Measurements from ENCODE around the gene MAN1B1.

MAN1B1 gene

GRCh38 chr9:137095664-137096517 is 9.1 kb downstream of the MAN1B1 start:
- peak; percentile 65 for DNase-seq (ENCODE audit: insufficient read length, low spot score)
- TF ChIP-seq POLR2A (IDR thresholded peaks at IDR 0.05; ENCODE audit: low read depth, low read length) = no peak
- TF ChIP-seq POU2F2 (IDR thresholded peaks at IDR 0.05; ENCODE audit: low read depth, low read length) = 0 out of 2 replicates have a peak, but pooled peaks have one; percentile 21
- peak; percentile 68 for TF ChIP-seq SPI1 (IDR thresholded peaks at IDR 0.05; ENCODE audit: low read depth, low read length)

GRCh38 chr9:137096785-137097546 is 10.2 kb downstream of the MAN1B1 start:
- TF ChIP-seq POU2F2 (IDR thresholded peaks at IDR 0.05; ENCODE audit: low read depth, low read length) (no peak), PAX5 (IDR thresholded peaks at IDR 0.05; ENCODE audit: insufficient read depth, low read length, severe bottlenecking) (no peak), POLR2AphosphoS5 (IDR thresholded peaks at IDR 0.05; ENCODE audit: low read depth, low read length) (no peak), SPI1 (IDR thresholded peaks at IDR 0.05; ENCODE audit: low read depth, low read length) (no peak), POLR2A (IDR thresholded peaks at IDR 0.05; ENCODE audit: low read depth, low read length) (no peak), TAF1 (IDR thresholded peaks at IDR 0.05; ENCODE audit: low read depth, low read length) (no peak)
- DNase-seq (ENCODE audit: insufficient read length, low spot score) = no peak
- no peak for FAIRE-seq

More at GRCh38 chr9:137095664-137096517, 9.1 kb downstream of the MAN1B1 start:
- peak; percentile 87 for FAIRE-seq

DNA sequence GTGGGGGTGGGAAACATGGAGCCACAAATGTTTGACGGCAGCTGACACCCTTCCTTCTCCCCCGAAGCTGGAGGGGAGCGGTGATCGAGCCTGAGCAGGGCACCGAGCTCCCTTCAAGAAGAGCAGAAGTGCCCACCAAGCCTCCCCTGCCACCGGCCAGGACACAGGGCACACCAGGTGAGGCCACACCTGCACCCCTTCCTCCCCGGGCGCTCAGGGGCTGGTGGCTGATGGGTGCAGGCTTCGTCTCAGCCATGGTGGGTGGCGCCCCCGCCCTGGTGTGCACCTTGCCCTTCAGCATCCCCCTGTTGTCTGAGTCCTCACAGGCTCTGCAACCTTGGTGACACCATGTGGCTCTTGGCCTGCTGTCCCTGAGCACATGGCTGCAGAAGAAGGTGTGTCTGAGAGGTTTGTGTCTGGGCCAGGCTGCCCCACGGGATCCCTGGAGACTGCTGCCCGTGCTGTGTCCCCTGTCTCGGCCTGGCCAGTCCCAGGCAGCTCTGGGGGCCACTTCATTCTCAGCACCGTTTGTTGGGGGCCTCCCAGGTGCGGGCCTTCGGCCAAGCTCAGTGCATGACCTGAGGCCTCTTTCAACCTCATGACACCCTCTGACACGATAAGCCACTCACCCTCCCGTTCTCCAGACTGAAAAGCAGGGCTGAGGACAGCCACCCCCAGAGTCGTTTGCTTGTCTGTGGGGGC is 11.1 kb downstream of the MAN1B1 start:
- DNase-seq (ENCODE audit: insufficient read length, low spot score) (no peak), FAIRE-seq (no peak)
- TF ChIP-seq TAF1 (IDR thresholded peaks at IDR 0.05; ENCODE audit: low read depth, low read length) (no peak), POLR2AphosphoS5 (IDR thresholded peaks at IDR 0.05; ENCODE audit: low read depth, low read length) (no peak), POLR2A (IDR thresholded peaks at IDR 0.05; ENCODE audit: low read depth, low read length) (no peak), POU2F2 (IDR thresholded peaks at IDR 0.05; ENCODE audit: low read depth, low read length) (no peak), SPI1 (IDR thresholded peaks at IDR 0.05; ENCODE audit: low read depth, low read length) (no peak), PAX5 (IDR thresholded peaks at IDR 0.05; ENCODE audit: insufficient read depth, low read length, severe bottlenecking) (no peak)

DNA sequence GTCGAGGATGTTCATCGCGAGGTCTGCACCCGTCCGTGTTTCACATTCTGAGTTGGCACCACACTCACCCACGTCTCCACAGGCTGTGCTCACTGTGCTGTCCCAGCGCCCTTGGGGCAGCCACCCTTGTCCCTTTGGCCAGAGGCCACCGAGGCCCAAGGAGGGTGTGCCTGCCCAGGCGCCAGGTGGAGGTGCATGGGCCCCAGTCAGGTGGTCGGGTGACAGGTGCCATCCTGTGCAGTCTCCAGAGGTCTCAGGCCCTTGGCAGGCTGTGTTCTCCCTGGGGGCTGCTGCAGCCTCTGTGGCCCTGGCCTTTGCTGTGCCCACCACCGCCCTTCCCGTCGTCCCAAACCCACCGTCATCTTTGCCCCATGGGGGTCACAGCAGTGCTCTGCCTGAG is 12.4 kb downstream of the MAN1B1 start:
- FAIRE-seq (no peak), DNase-seq (ENCODE audit: insufficient read length, low spot score) (no peak)
- no peak for TF ChIP-seq POU2F2 (IDR thresholded peaks at IDR 0.05; ENCODE audit: low read depth, low read length)
- no peak for TF ChIP-seq SPI1 (IDR thresholded peaks at IDR 0.05; ENCODE audit: low read depth, low read length)
- no peak for TF ChIP-seq PAX5 (IDR thresholded peaks at IDR 0.05; ENCODE audit: insufficient read depth, low read length, severe bottlenecking)

DNA sequence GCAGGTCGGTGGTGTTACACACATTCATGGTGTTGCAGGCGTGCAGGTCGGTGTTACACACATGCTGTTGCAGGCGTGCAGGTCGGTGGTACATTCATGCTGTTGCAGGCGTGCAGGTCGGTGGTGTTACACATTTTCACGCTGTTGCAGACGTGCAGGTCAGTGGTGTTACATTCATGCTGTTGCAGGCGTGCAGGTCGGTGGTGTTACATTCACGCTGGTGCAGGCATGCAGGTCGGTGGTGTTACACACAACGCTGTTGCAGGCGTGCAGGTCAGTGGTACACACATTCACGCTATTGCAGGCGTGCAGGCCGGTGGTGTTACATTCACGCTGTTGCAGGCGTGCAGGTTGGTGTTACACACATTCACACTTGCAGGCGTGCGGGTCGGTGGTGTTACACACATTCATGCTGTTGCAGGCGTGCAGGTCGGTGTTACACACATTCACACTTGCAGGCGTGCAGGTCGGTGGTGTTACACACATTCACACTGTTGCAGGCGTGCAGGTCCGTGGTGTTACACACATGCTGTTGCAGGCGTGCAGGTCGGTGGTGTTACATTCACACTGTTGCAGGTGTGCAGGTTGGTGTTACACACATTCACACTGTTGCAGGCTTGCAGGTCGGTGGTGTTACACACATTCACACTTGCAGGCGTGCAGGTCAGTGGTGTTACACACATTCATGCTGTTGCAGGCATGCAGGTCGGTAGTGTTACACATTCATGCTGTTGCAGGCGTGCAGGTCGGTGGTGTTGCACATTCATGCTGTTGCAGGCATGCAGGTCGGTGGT is 16.6 kb downstream of the MAN1B1 start:
- TF ChIP-seq POLR2A (IDR thresholded peaks at IDR 0.05; ENCODE audit: low read depth, low read length) (no peak), TAF1 (IDR thresholded peaks at IDR 0.05; ENCODE audit: low read depth, low read length) (no peak), POU2F2 (IDR thresholded peaks at IDR 0.05; ENCODE audit: low read depth, low read length) (no peak), SPI1 (IDR thresholded peaks at IDR 0.05; ENCODE audit: low read depth, low read length) (no peak), PAX5 (IDR thresholded peaks at IDR 0.05; ENCODE audit: insufficient read depth, low read length, severe bottlenecking) (no peak), POLR2AphosphoS5 (IDR thresholded peaks at IDR 0.05; ENCODE audit: low read depth, low read length) (no peak)
- peak; percentile 23 for FAIRE-seq
- DNase-seq (ENCODE audit: insufficient read length, low spot score) = no peak

DNA sequence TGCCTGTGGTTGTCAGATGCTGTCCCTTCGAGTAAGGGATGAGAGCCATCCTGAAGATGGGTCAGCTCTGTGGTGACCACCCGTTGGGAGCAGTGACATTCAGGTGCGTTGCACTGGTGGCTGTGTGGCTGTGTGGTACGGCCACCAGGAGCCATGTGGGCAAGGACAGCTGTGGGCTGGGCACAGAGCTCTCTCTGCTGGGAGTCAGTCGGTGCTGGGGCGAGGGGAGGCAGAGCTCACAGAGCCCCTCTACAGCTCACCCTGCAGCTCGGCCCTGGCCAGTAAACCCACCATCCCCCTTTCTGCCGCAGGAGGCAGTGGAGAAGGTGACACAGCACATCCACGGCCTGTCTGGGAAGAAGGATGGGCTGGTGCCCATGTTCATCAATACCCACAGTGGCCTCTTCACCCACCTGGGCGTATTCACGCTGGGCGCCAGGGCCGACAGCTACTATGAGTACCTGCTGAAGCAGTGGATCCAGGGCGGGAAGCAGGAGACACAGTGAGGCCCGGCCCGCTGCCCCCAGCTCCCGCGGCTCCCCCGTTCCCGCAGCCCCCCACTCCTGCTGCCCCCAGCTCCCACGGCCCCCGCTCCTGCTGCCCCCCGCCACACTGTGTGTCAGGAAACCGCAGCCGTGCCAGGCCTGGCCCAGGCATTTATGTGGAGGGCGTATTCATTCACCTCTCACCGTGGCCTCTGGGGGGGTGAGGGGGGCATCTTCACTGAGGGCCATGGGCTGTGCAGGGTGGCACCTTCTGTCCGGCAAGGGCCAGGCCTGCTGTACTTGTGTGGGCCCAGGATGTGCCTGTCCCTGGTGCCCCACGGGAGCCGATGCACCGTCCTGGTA is 19.3 kb downstream of the MAN1B1 start:
- no peak for TF ChIP-seq PAX5 (IDR thresholded peaks at IDR 0.05; ENCODE audit: insufficient read depth, low read length, severe bottlenecking)
- no peak for TF ChIP-seq SPI1 (IDR thresholded peaks at IDR 0.05; ENCODE audit: low read depth, low read length)
- TF ChIP-seq TAF1 (IDR thresholded peaks at IDR 0.05; ENCODE audit: low read depth, low read length) = no peak
- no peak for TF ChIP-seq POLR2AphosphoS5 (IDR thresholded peaks at IDR 0.05; ENCODE audit: low read depth, low read length)
- no peak for TF ChIP-seq POU2F2 (IDR thresholded peaks at IDR 0.05; ENCODE audit: low read depth, low read length)
- TF ChIP-seq POLR2A (IDR thresholded peaks at IDR 0.05; ENCODE audit: low read depth, low read length) = no peak
- FAIRE-seq (no peak), DNase-seq (ENCODE audit: insufficient read length, low spot score) (no peak)

- TF ChIP-seq POLR2AphosphoS5 (IDR thresholded peaks at IDR 0.05; ENCODE audit: low read depth, low read length) = no peak
- no peak for TF ChIP-seq POLR2A (IDR thresholded peaks at IDR 0.05; ENCODE audit: low read depth, low read length)
- no peak for TF ChIP-seq TAF1 (IDR thresholded peaks at IDR 0.05; ENCODE audit: low read depth, low read length)
- no peak for TF ChIP-seq PAX5 (IDR thresholded peaks at IDR 0.05; ENCODE audit: insufficient read depth, low read length, severe bottlenecking)
- TF ChIP-seq SPI1 (IDR thresholded peaks at IDR 0.05; ENCODE audit: low read depth, low read length) = no peak
- no peak for TF ChIP-seq POU2F2 (IDR thresholded peaks at IDR 0.05; ENCODE audit: low read depth, low read length)
- DNase-seq (ENCODE audit: insufficient read length, low spot score) = no peak
- no peak for FAIRE-seq
These were observed 20.0 kb downstream of the MAN1B1 start for GRCh38 chr9:137106662-137107250.

Measured in GM12891 (cell line).